H1 (cell line): ENCODE measurements around the gene TRAPPC2B. TPM values are rescaled to one million over a fixed set of nuclear protein-coding genes. Genes with fewer than 3 reads are reported as not detected.

ENCODE experiments used
- CTCF ChIA-PET: fragments of 300-600 bp; sonication (Branson Sonifier 250); formaldehyde crosslinking; loops from one replicate; lab custom pipeline; 2021; ENCODE audit not compliant: partially characterized antibody; lab: Charles Lee
- POLR2A ChIA-PET: fragments of 300-600 bp; sonication (Branson Sonifier 250); formaldehyde crosslinking; loops from one replicate; lab custom pipeline; 2021; ENCODE audit warnings: inconsistent platforms; ENCODE audit not compliant: partially characterized antibody; lab: Charles Lee
- DNase-seq, 2 experiments: peaks; one replicate each; pipeline versions ENCODE4 v3.0.0 to v3.0.0-alpha.2; 2010 to 2022; ENCODE audit warnings: low spot score in 2 of 2, low read depth in 1 of 2, mixed read lengths in 1 of 2
- FAIRE-seq: peaks from 2 replicates; lab custom pipeline; 2011; peaks lifted over from hg19 to GRCh38; lab: Jason Lieb, UNC
- H2AFZ ChIP-seq: 2 replicates; pipeline ENCODE4 v1.8.1; 2012; ENCODE audit warnings: low read length, inconsistent platforms
- H2AK5ac ChIP-seq: 2 replicates; pipeline ENCODE4 v1.6.1; 2013; ENCODE audit warnings: low read depth, low read length
- H2BK120ac ChIP-seq: replicated peaks from 2 replicates; pipeline ENCODE3; 2013; ENCODE audit warnings: low read depth, low read length, inconsistent platforms
- H2BK12ac ChIP-seq: 2 replicates; pipeline ENCODE4 v1.6.1; 2013; ENCODE audit warnings: low read depth, low read length
- H2BK15ac ChIP-seq: 2 replicates; pipeline ENCODE4 v1.6.1; 2013; ENCODE audit warnings: low read length
- H2BK20ac ChIP-seq: 2 replicates; pipeline ENCODE4 v1.6.1; 2013; ENCODE audit warnings: low read length
- H2BK5ac ChIP-seq: 2 replicates; pipeline ENCODE4 v1.6.1; 2013; ENCODE audit warnings: low read depth, low read length
- H3K14ac ChIP-seq: 2 replicates; pipeline ENCODE4 v1.6.1; 2013; ENCODE audit warnings: inconsistent platforms; ENCODE audit not compliant: insufficient read length
- H3K18ac ChIP-seq: 2 replicates; pipeline ENCODE4 v1.6.1; 2013; ENCODE audit warnings: low read length; ENCODE audit errors: extremely low read depth
- H3K23ac ChIP-seq: 2 replicates; pipeline ENCODE4 v1.6.1; 2013; ENCODE audit warnings: inconsistent platforms; ENCODE audit not compliant: insufficient read length
- H3K23me2 ChIP-seq: 2 replicates; pipeline ENCODE4 v1.6.1; 2013; ENCODE audit warnings: low read depth, low read length
- H3K27ac ChIP-seq: 2 replicates; pipeline ENCODE4 v1.6.1; 2011; ENCODE audit warnings: low read depth, low read length, inconsistent platforms
- H3K27me3 ChIP-seq, 4 experiments: replicated peaks in 1 of 4; 1 replicate in 1 of 4; 2 replicates in 3 of 4; pipeline versions ENCODE4 v1.6.1 to v1.8.1; 2011 to 2013; ENCODE audit warnings: low read length in 3 of 4, mild to moderate bottlenecking in 3 of 4, inconsistent platforms in 2 of 4, mixed read lengths in 2 of 4, moderate library complexity in 1 of 4; ENCODE audit not compliant: control insufficient read depth in 3 of 4, insufficient read depth in 3 of 4; ENCODE audit errors: extremely low read depth in 1 of 4
- H3K36me3 ChIP-seq, 4 experiments: 2 replicates each; pipeline versions ENCODE4 v1.6.1 to v1.8.1; 2011 to 2013; ENCODE audit warnings: mild to moderate bottlenecking in 4 of 4, low read length in 3 of 4, moderate library complexity in 2 of 4, control low read depth in 1 of 4, inconsistent platforms in 1 of 4; ENCODE audit not compliant: insufficient read depth in 4 of 4, control insufficient read depth in 2 of 4
- H3K4ac ChIP-seq: replicated peaks from 2 replicates; pipeline ENCODE3; 2013; ENCODE audit warnings: low read length, low read depth, mixed read lengths, inconsistent platforms; ENCODE audit not compliant: insufficient read length
- H3K4me1 ChIP-seq, 4 experiments: replicated peaks in 1 of 4; 1 replicate in 1 of 4; 2 replicates in 3 of 4; pipeline versions ENCODE4 v1.6.1 to v1.8.1; 2011 to 2013; ENCODE audit warnings: low read length in 3 of 4, inconsistent platforms in 2 of 4, mixed read lengths in 1 of 4; ENCODE audit not compliant: insufficient read depth in 4 of 4, control insufficient read depth in 3 of 4
- H3K4me2 ChIP-seq, 2 experiments: 2 replicates each; pipeline versions ENCODE4 v1.6.1 to v1.8.1; 2011 to 2013; ENCODE audit warnings: low read depth in 2 of 2, low read length in 2 of 2, control low read depth in 1 of 2, inconsistent platforms in 1 of 2, mild to moderate bottlenecking in 1 of 2; ENCODE audit not compliant: insufficient read depth in 1 of 2
- H3K4me3 ChIP-seq, 4 experiments: fragments of 200-600, 300-600 bp in 1 of 4; sonication (generic), shearing (Covaris generic), sonication (Bioruptor Twin) in 1 of 4; 2 replicates each; pipeline versions ENCODE4 v1.5.1 to v1.8.1; 2011 to 2016; ENCODE audit warnings: low read length in 4 of 4, low read depth in 3 of 4, control low read depth in 2 of 4, inconsistent platforms in 2 of 4, mild to moderate bottlenecking in 2 of 4, mixed read lengths in 1 of 4, moderate library complexity in 1 of 4; ENCODE audit not compliant: insufficient read depth in 2 of 4; ENCODE audit errors: extremely low read depth in 1 of 4
- H3K56ac ChIP-seq: replicated peaks from 2 replicates; pipeline ENCODE3; 2013; ENCODE audit warnings: low read depth, mild to moderate bottlenecking, mixed read lengths, low read length, inconsistent platforms; ENCODE audit not compliant: insufficient read length
- H3K79me1 ChIP-seq: 2 replicates; pipeline ENCODE4 v1.6.1; 2013; ENCODE audit warnings: low read depth, low read length, control low read depth
- H3K79me2 ChIP-seq, 2 experiments: 2 replicates each; pipeline versions ENCODE4 v1.6.1 to v1.8.1; 2012 to 2013; ENCODE audit warnings: low read length in 2 of 2, mild to moderate bottlenecking in 2 of 2, inconsistent platforms in 1 of 2; ENCODE audit not compliant: insufficient read depth in 2 of 2, control insufficient read depth in 1 of 2
- H3K9ac ChIP-seq, 4 experiments: replicated peaks in 1 of 4; 1 replicate in 1 of 4; 2 replicates in 3 of 4; pipeline versions ENCODE4 v1.6.1 to v1.8.1; 2011 to 2013; ENCODE audit warnings: low read depth in 3 of 4, low read length in 3 of 4, control low read depth in 2 of 4, mild to moderate bottlenecking in 2 of 4, moderate library complexity in 2 of 4, inconsistent platforms in 1 of 4; ENCODE audit errors: extremely low read depth in 1 of 4
- H3K9me3 ChIP-seq, 2 experiments: 2 replicates each; pipeline versions ENCODE4 v1.6.1 to v1.8.1; 2012 to 2013; ENCODE audit warnings: mild to moderate bottlenecking in 2 of 2, moderate library complexity in 2 of 2, control low read depth in 1 of 2, inconsistent platforms in 1 of 2, low read depth in 1 of 2, low read length in 1 of 2, mixed read lengths in 1 of 2; ENCODE audit not compliant: insufficient read depth in 2 of 2
- H4K20me1 ChIP-seq, 2 experiments: replicated peaks in 1 of 2; 2 replicates each; pipeline versions ENCODE3 to v1.8.1; 2011 to 2013; ENCODE audit warnings: inconsistent platforms in 2 of 2, low read length in 2 of 2, mild to moderate bottlenecking in 1 of 2; ENCODE audit not compliant: insufficient read depth in 2 of 2, control insufficient read depth in 1 of 2
- H4K5ac ChIP-seq: 2 replicates; pipeline ENCODE4 v1.6.1; 2013; ENCODE audit warnings: low read length, low read depth, mixed read lengths, inconsistent platforms; ENCODE audit not compliant: insufficient read length
- H4K8ac ChIP-seq: 2 replicates; pipeline ENCODE4 v1.8.0; 2013; ENCODE audit warnings: mild to moderate bottlenecking, moderate library complexity, low read length, inconsistent platforms; ENCODE audit not compliant: insufficient read depth; ENCODE audit errors: extremely low read depth
- H4K91ac ChIP-seq: replicated peaks from 2 replicates; pipeline ENCODE3; 2013; ENCODE audit warnings: low read length, mixed read lengths, inconsistent platforms; ENCODE audit not compliant: insufficient read length
- BACH1 ChIP-seq: IDR thresholded peaks from 2 replicates; pipeline ENCODE4 v1.6.1; 2012; ENCODE audit warnings: low read length, improper control_type of control experiment
- BCL11A ChIP-seq, 2 experiments: IDR thresholded peaks; one replicate each; pipeline ENCODE4 v1.6.1; 2011; ENCODE audit warnings: low read depth in 2 of 2, low read length in 2 of 2, mild to moderate bottlenecking in 2 of 2
- JUND ChIP-seq: IDR thresholded peaks from 2 replicates; pipeline ENCODE4 v1.6.1; 2011; ENCODE audit warnings: mild to moderate bottlenecking, improper control_type of control experiment, low read length
- POLR2AphosphoS5 ChIP-seq: IDR thresholded peaks from 2 replicates; pipeline ENCODE4 v1.6.1; 2011; ENCODE audit warnings: low read depth, low read length
- RXRA ChIP-seq: IDR thresholded peaks from 2 replicates; pipeline ENCODE4 v1.6.1; 2011; ENCODE audit warnings: low read depth, mild to moderate bottlenecking, low read length, moderate library complexity; ENCODE audit not compliant: insufficient read depth
- SRF ChIP-seq: IDR thresholded peaks from 2 replicates; pipeline ENCODE4 v1.6.1; 2011; ENCODE audit warnings: mild to moderate bottlenecking, low read depth, low read length, moderate library complexity
- TBP ChIP-seq: IDR thresholded peaks from 2 replicates; pipeline ENCODE4 v1.6.1; 2011; ENCODE audit warnings: low read depth, low read length, improper control_type of control experiment
- TEAD4 ChIP-seq: IDR thresholded peaks from 2 replicates; pipeline ENCODE4 v1.6.1; 2012; ENCODE audit warnings: low read depth, low read length, inconsistent platforms, mixed read lengths
- WGBS, 2 experiments: shearing (Covaris generic) in 1 of 2; methylation state at CpG; one replicate each; pipeline versions ENCODE4 v1.1.6 to v1.1.7; 2013 to 2015; ENCODE audit warnings: low lambda C conversion rate in 2 of 2, mixed read lengths in 2 of 2, inconsistent platforms in 1 of 2, low coverage in 1 of 2, missing lambda C conversion rate in 1 of 2; ENCODE audit not compliant: insufficient replicate concordance in 2 of 2, insufficient coverage in 1 of 2, insufficient read length in 1 of 2; ENCODE audit errors: extremely low coverage in 1 of 2, missing lambda C conversion rate in 1 of 2; 5-methylcytosine and 5-hydroxymethylcytosine counted together
- polyA plus RNA-seq, 7 experiments: library from polyadenylated mRNA; depleted of rRNA in 3 of 7; stranded (reverse) in 5 of 7; unstranded in 2 of 7; fragments of >200 nt in 5 of 7; fragments of 200-250 nt in 2 of 7; gene quantifications; 1 replicate in 5 of 7; 2 replicates in 1 of 7; 4 replicates in 1 of 7; pipeline versions ENCODE4 v1.2.1 to v1.2.3, GENCODE V29; 2011 to 2013; ENCODE audit warnings: missing spikeins in 2 of 7, mixed read lengths in 2 of 7
- total RNA-seq: library from RNA; stranded (reverse); fragmentation: NEBNext Ultra II Directional; extraction: Animal tissue kit (Norgen Biotek cat#: 25700); gene quantifications from 2 replicates; pipeline ENCODE4 v1.2.1, GENCODE V29; 2021
- TF ChIP-seq, protein P1 (sequence below), 3 experiments: IDR thresholded peaks; 1 replicate in 2 of 3; 2 replicates in 1 of 3; pipeline versions ENCODE4 v1.5.1 to v1.6.1; 2011; ENCODE audit warnings: low read length in 3 of 3, mild to moderate bottlenecking in 3 of 3, inconsistent platforms in 2 of 3, low read depth in 1 of 3, moderate library complexity in 1 of 3; ENCODE audit not compliant: insufficient read depth in 1 of 3; ENCODE audit errors: control extremely low read depth in 1 of 3

Gene TRAPPC2B
- total and polyA plus RNA-seq, 2 of the 8 experiments (the other 6 are each of a cell fraction or from before 2014, with no cell fraction given), result 8.7 to 28.3 TPM

DNA sequence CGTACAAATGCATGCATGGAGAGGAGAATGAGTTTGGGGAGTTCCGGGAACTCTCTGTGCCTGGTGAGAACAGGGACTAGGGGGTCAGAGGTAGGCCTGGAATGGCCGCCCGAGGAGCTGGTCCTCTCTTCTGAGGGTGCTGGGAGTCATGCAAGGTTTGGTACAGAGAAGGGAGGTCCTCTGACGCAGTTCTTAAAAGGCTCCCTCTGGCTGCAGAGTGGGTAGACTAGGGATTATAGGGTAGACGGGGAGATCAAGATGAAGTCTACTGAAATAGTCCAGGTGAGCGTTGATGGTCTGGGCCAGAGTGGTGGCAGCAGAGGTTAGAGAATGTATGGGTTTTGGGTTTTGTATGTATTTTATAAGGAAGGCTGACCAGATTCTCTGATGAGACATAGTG is 11.5 kb upstream of the TRAPPC2B start:
- Histone ChIP-seq H2BK5ac (peak overlapping the region; percentile 37; the same call in 1 of the 2 replicates), H3K56ac (no peak overlapping the region), H3K27me3 (no peaks in the 10 kb centered on the region), H2BK20ac (no peak overlapping the region), H3K9me3 (no peaks in the 10 kb centered on the region), H3K23ac (no peak overlapping the region), H4K8ac (no peak overlapping the region), H3K79me2 (peaks cover 6 to 29% of the 10 kb centered on the region in 2 experiments; a peak in 3 of 4 replicates), H3K4ac (no peak overlapping the region), H4K91ac (no peak overlapping the region), H3K79me1 (peaks cover 10% of the 10 kb centered on the region), H2AK5ac (no peak overlapping the region), H2BK12ac (no peak overlapping the region), H3K4me1 (peaks cover 0 to 4% (median 4%) of the 10 kb centered on the region in 4 experiments; a peak in 5 of 7 replicates), H3K27ac (no peak overlapping the region), H4K20me1 (peaks cover 0 to 3% of the 10 kb centered on the region in 2 experiments), H3K14ac (no peak overlapping the region), H3K36me3 (peaks cover 5 to 25% (median 21%) of the 10 kb centered on the region in 4 experiments; a peak in 6 of 8 replicates), H3K4me3 (peak overlapping the region; percentile 88 to 100 (median 99)), H4K5ac (no peak overlapping the region), H2BK120ac (no peak overlapping the region), H2AFZ (0 out of 2 replicates have a peak overlapping the region, but pooled peaks have one; percentile 55), H3K23me2 (peaks cover 12% of the 10 kb centered on the region; the same call in 1 of the 2 replicates), H3K4me2 (peak overlapping the region; percentile 93 to 94), H2BK15ac (no peak overlapping the region), H3K18ac (no peak overlapping the region), H3K9ac (peak overlapping the region; percentile 84 to 95 (median 88))
- DNase-seq (no peak), FAIRE-seq (no peak)
- 46% methylated on average over 7 of the region's 7 CpGs; no CpG with 5 or more reads in 1 of the 2 experiments for WGBS, 2 experiments
- CTCF ChIA-PET, result interaction anchor here (1.0 kb wide), 1 partner anchor 12 kb away, joined by 3 read pairs; no protein-coding TSS in a partner anchor
- TF ChIP-seq TBP (no peak), SRF (no peak), BACH1 (no peak), POLR2AphosphoS5 (no peak), JUND (no peak), BCL11A (IDR thresholded peaks at IDR 0.05; ENCODE audit: low read depth in 2 of 2, low read length in 2 of 2) (no peak), TEAD4 (no peak), RXRA (no peak)
- TF ChIP-seq, protein P1, sequence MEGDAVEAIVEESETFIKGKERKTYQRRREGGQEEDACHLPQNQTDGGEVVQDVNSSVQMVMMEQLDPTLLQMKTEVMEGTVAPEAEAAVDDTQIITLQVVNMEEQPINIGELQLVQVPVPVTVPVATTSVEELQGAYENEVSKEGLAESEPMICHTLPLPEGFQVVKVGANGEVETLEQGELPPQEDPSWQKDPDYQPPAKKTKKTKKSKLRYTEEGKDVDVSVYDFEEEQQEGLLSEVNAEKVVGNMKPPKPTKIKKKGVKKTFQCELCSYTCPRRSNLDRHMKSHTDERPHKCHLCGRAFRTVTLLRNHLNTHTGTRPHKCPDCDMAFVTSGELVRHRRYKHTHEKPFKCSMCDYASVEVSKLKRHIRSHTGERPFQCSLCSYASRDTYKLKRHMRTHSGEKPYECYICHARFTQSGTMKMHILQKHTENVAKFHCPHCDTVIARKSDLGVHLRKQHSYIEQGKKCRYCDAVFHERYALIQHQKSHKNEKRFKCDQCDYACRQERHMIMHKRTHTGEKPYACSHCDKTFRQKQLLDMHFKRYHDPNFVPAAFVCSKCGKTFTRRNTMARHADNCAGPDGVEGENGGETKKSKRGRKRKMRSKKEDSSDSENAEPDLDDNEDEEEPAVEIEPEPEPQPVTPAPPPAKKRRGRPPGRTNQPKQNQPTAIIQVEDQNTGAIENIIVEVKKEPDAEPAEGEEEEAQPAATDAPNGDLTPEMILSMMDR (IDR thresholded peaks at IDR 0.05; ENCODE audit: control extremely low read depth in 1 of 3, insufficient read depth in 1 of 3, low read depth in 1 of 3, low read length in 3 of 3), result peak in 1 of 3 experiments; percentile 2; a peak in 1 of 4 replicates
- POLR2A ChIA-PET, result no interaction called here
